Right atrium auricular region (tissue), 2 donors: ENCODE measurements around the gene SCARB1. TPM values are rescaled to one million over a fixed set of nuclear protein-coding genes. Genes with fewer than 3 reads are reported as not detected.

ENCODE experiments used
- DNase-seq: peaks from one replicate; pipeline ENCODE4 v3.0.0-alpha.2; 2019; ENCODE audit warnings: low spot score
- H3K27ac ChIP-seq, 2 donors: fragments of 200-600 bp; sonication (generic); 1 replicate in 1 of 2; 2 replicates in 1 of 2; pipeline ENCODE4 v1.5.1; 2016 to 2019
- H3K27me3 ChIP-seq, 2 donors: fragments of 200-600 bp; sonication (generic); one replicate each; pipeline versions ENCODE4 v1.5.1 to v1.6.0; 2017 to 2019
- H3K36me3 ChIP-seq: fragments of 200-600 bp; sonication (generic); one replicate; pipeline ENCODE4 v1.5.1; 2016
- H3K4me1 ChIP-seq, 2 donors: fragments of 200-600 bp; sonication (generic); one replicate each; pipeline versions ENCODE4 v1.5.1 to v1.6.0; 2017 to 2019
- H3K4me3 ChIP-seq, 2 donors: fragments of 200-600 bp; sonication (generic); 1 replicate in 1 of 2; 2 replicates in 1 of 2; pipeline ENCODE4 v1.5.1; 2017 to 2019; ENCODE audit warnings: mild to moderate bottlenecking in 1 of 2, moderate library complexity in 1 of 2
- H3K9me3 ChIP-seq, 2 donors: fragments of 200-600 bp; sonication (generic); one replicate each; pipeline ENCODE4 v1.5.1; 2019
- CTCF ChIP-seq, 2 donors: fragments of 200-600 bp; sonication (generic); IDR thresholded peaks; one replicate each; pipeline ENCODE4 v1.5.1; 2019; ENCODE audit warnings: antibody characterized with exemption in 2 of 2
- total RNA-seq, 2 donors: library from RNA; depleted of rRNA; stranded (reverse); fragments of >200 nt; gene quantifications; one replicate each; pipeline ENCODE4 v1.1.0, GENCODE V29; 2016

SCARB1 gene
- total RNA-seq, 2 donors from 2014 or later = 14.9 to 22.6 TPM

- peak; percentile 94 for DNase-seq
- Histone ChIP-seq H3K4me3 (peak overlapping the region; percentile 32 to 37), H3K36me3 (no peaks in the 10 kb centered on the region), H3K4me1 (peaks cover 0 to 7% of the 10 kb centered on the region in 2 donors), H3K9me3 (no peaks in the 10 kb centered on the region), H3K27me3 (no peaks in the 10 kb centered on the region), H3K27ac (peak overlapping the region in 1 of 2 donors; percentile 37)
- no peak for TF ChIP-seq CTCF (IDR thresholded peaks at IDR 0.05)
Measured at GRCh38 chr12:124786061-124786964, 77.4 kb downstream of the SCARB1 start.

- H3K27ac ChIP-seq = no peak overlapping the region
- H3K36me3 ChIP-seq = no peaks in the 10 kb centered on the region
- no peak for TF ChIP-seq CTCF (IDR thresholded peaks at IDR 0.05)
- H3K4me3 ChIP-seq = no peak overlapping the region
- DNase-seq = no peak
- H3K9me3 ChIP-seq = no peaks in the 10 kb centered on the region
- peaks cover 0 to 17% of the 10 kb centered on the region in 2 donors for H3K4me1 ChIP-seq
- H3K27me3 ChIP-seq = no peaks in the 10 kb centered on the region
Measured at GRCh38 chr12:124784871-124785572, 78.6 kb downstream of the SCARB1 start.

GRCh38 chr12:124783087-124783486, 80.6 kb downstream of the SCARB1 start:
- Histone ChIP-seq H3K4me3 (no peak overlapping the region), H3K27ac (no peak overlapping the region), H3K4me1 (peaks cover 0 to 17% of the 10 kb centered on the region in 2 donors), H3K36me3 (no peaks in the 10 kb centered on the region), H3K27me3 (no peaks in the 10 kb centered on the region), H3K9me3 (no peaks in the 10 kb centered on the region)
- no peak for TF ChIP-seq CTCF (IDR thresholded peaks at IDR 0.05)
- DNase-seq = no peak

GRCh38 chr12:124782132-124782531, 81.5 kb downstream of the SCARB1 start:
- Histone ChIP-seq H3K4me3 (no peak overlapping the region), H3K4me1 (peaks cover 0 to 17% of the 10 kb centered on the region in 2 donors), H3K9me3 (no peaks in the 10 kb centered on the region), H3K27ac (peak overlapping the region in 1 of 2 donors; percentile 72), H3K36me3 (no peaks in the 10 kb centered on the region), H3K27me3 (no peaks in the 10 kb centered on the region)
- no peak for TF ChIP-seq CTCF (IDR thresholded peaks at IDR 0.05)
- no peak for DNase-seq

GRCh38 chr12:124780752-124781685, 82.6 kb downstream of the SCARB1 start:
- no peaks in the 10 kb centered on the region for H3K27me3 ChIP-seq
- DNase-seq = no peak
- no peak for TF ChIP-seq CTCF (IDR thresholded peaks at IDR 0.05)
- H3K4me3 ChIP-seq = no peak overlapping the region
- H3K9me3 ChIP-seq = no peaks in the 10 kb centered on the region
- no peaks in the 10 kb centered on the region for H3K36me3 ChIP-seq
- H3K4me1 ChIP-seq = peaks cover 0 to 13% of the 10 kb centered on the region in 2 donors
- peak overlapping the region; percentile 69 to 72 for H3K27ac ChIP-seq
